Mucosa of rectum (tissue), 2 donors: Measurements from ENCODE around the gene STAP2.
A peak's percentile ranks its signal among the peaks of the same experiment; 100 is the strongest.
"Not testable (repeated sequence)": the region's sequence is repeated elsewhere in the genome, so short reads cannot be mapped to it uniquely, and the experiment has no call there.

Experiments
- H3K27ac ChIP-seq, 2 donors: one replicate each; pipeline ENCODE4 v1.7.0; 2013; ENCODE audit warnings: inconsistent platforms in 2 of 2, low read depth in 2 of 2, low read length in 2 of 2
- H3K27me3 ChIP-seq, 2 donors: one replicate each; pipeline ENCODE4 v1.7.0; 2013; ENCODE audit warnings: low read length in 2 of 2; ENCODE audit not compliant: control insufficient read depth in 2 of 2, insufficient read depth in 2 of 2
- H3K36me3 ChIP-seq, 2 donors: one replicate each; pipeline ENCODE4 v1.7.0; 2013; ENCODE audit warnings: low read length in 2 of 2; ENCODE audit not compliant: control insufficient read depth in 2 of 2, insufficient read depth in 2 of 2
- H3K4me1 ChIP-seq, 2 donors: one replicate each; pipeline ENCODE4 v1.7.0; 2013; ENCODE audit warnings: low read length in 2 of 2, mild to moderate bottlenecking in 1 of 2; ENCODE audit not compliant: control insufficient read depth in 2 of 2, insufficient read depth in 2 of 2
- H3K4me3 ChIP-seq, 2 donors: one replicate each; pipeline ENCODE4 v1.7.0; 2013; ENCODE audit warnings: low read length in 2 of 2
- H3K9ac ChIP-seq, 2 donors: one replicate each; pipeline ENCODE4 v1.7.0; 2013; ENCODE audit warnings: low read length in 2 of 2, low read depth in 1 of 2, mild to moderate bottlenecking in 1 of 2
- H3K9me3 ChIP-seq, 2 donors: one replicate each; pipeline ENCODE4 v1.7.0; 2013; ENCODE audit warnings: low read length in 2 of 2; ENCODE audit not compliant: control insufficient read depth in 2 of 2
- donor health status: healthy.
- donor health status: Normal muscosa, but diverticular disease.

STAP2 gene

GRCh38 chr19:4354897-4355296 lies 16.3 kb upstream of the STAP2 start:
- H3K9ac ChIP-seq, result no peak overlapping the region
- no peaks in the 10 kb centered on the region for H3K27me3 ChIP-seq
- no peaks in the 10 kb centered on the region for H3K9me3 ChIP-seq
- H3K4me3 ChIP-seq, result no peak overlapping the region
- H3K36me3 ChIP-seq, result peaks cover 12 to 23% of the 10 kb centered on the region in 2 donors
- H3K27ac ChIP-seq, result no peak overlapping the region
- H3K4me1 ChIP-seq, result no peaks in the 10 kb centered on the region

DNA sequence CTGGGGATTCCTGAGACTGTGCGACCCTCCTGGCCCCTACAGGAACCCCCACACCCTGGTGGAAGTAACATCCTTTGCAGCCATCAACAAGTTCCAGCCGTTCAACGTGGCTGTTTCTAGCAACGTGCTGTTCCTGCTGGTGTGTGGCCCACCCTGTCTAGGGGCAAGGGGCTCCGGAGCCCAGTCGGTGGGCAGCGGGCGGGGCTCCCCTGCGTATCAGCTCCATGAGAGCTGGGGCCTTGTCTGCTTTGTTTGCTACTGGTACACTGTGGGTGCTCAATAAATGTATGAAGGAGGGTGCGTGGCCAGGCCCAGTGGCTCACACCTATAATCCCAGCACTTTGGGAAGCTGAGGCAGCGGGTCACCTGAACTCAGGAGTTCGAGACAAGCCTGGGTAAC lies 15.7 kb upstream of the STAP2 start:
- Histone ChIP-seq H3K36me3 (peaks cover 7 to 18% of the 10 kb centered on the region in 2 donors), H3K27me3 (no peaks in the 10 kb centered on the region), H3K4me1 (no peaks in the 10 kb centered on the region), H3K9ac (no peak overlapping the region), H3K9me3 (no peaks in the 10 kb centered on the region), H3K4me3 (no peak overlapping the region), H3K27ac (no peak overlapping the region)

DNA sequence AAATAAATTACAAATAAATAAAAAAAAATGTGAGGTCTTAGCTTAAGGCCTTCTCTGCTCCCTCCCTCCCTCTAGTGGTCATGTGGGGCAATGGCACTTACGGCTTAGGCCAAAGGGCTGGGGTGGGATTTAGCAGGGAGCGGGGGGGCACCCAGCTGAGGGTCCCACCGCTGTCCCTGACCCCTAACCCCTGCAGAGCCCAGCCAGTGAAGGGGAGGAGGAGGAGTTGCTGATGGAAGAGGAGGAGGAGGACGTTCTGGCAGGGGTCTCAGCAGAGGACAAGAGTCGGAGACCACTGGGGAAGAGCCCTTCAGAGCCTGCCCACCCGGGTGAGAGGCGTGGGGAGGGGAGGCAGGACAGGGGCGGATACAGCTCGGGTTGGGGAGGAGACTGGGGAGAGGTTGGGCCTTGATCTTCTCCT lies 14.1 kb upstream of the STAP2 start:
- H3K9ac ChIP-seq, result no peak overlapping the region
- no peaks in the 10 kb centered on the region for H3K27me3 ChIP-seq
- H3K4me3 ChIP-seq, result no peak overlapping the region
- H3K27ac ChIP-seq, result no peak overlapping the region
- no peaks in the 10 kb centered on the region for H3K9me3 ChIP-seq
- H3K36me3 ChIP-seq, result peaks cover 0 to 14% of the 10 kb centered on the region in 2 donors
- H3K4me1 ChIP-seq, result no peaks in the 10 kb centered on the region

GRCh38 chr19:4350726-4351125 lies 12.1 kb upstream of the STAP2 start:
- no peaks in the 10 kb centered on the region for H3K27me3 ChIP-seq
- H3K4me3 ChIP-seq, result no peak overlapping the region
- H3K4me1 ChIP-seq, result no peaks in the 10 kb centered on the region
- peaks cover 3 to 22% of the 10 kb centered on the region in 2 donors for H3K36me3 ChIP-seq
- no peak overlapping the region for H3K27ac ChIP-seq
- no peaks in the 10 kb centered on the region for H3K9me3 ChIP-seq
- H3K9ac ChIP-seq, result no peak overlapping the region

- H3K36me3 ChIP-seq, result peaks cover 3 to 21% of the 10 kb centered on the region in 2 donors
- H3K9me3 ChIP-seq, result no peaks in the 10 kb centered on the region
- H3K4me3 ChIP-seq, result no peak overlapping the region
- no peak overlapping the region for H3K27ac ChIP-seq
- peaks cover 0 to 6% of the 10 kb centered on the region in 2 donors for H3K4me1 ChIP-seq
- no peak overlapping the region for H3K9ac ChIP-seq
- no peaks in the 10 kb centered on the region for H3K27me3 ChIP-seq
Observed at GRCh38 chr19:4350111-4350510, 11.5 kb upstream of the STAP2 start.

DNA sequence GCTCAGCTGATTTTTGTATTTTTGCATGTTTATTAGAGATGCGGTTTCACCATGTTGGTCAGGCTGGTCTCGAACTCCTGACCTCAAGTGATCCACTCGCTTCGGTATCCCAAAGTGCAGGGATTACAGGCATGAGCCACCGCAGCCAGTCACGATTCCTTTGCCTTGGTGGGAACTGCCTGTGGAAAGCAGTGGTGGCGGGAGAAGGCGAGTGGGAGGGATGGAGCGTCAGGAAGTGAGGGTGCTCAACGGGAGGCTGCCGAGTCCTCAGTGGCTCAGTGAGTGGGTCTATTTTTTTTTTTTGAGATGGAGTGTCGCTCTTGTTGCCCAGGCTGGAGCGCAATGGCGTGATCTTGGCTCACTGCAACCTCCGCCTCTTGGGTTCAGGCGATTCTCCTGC lies 10.6 kb upstream of the STAP2 start:
- H3K27me3 ChIP-seq, H3K4me3 ChIP-seq, H3K4me1 ChIP-seq, H3K9me3 ChIP-seq, H3K27ac ChIP-seq, H3K9ac ChIP-seq: not testable (repeated sequence)
- H3K36me3 ChIP-seq, result peaks cover 3 to 18% of the 10 kb centered on the region in 2 donors

GRCh38 chr19:4347521-4347920 lies 8.9 kb upstream of the STAP2 start:
- H3K9ac ChIP-seq, result no peak overlapping the region
- H3K9me3 ChIP-seq, result no peaks in the 10 kb centered on the region
- no peak overlapping the region for H3K4me3 ChIP-seq
- H3K27ac ChIP-seq, result no peak overlapping the region
- H3K27me3 ChIP-seq, result no peaks in the 10 kb centered on the region
- peaks cover 3 to 12% of the 10 kb centered on the region in 2 donors for H3K36me3 ChIP-seq
- H3K4me1 ChIP-seq, result peaks cover 5 to 15% of the 10 kb centered on the region in 2 donors

GRCh38 chr19:4346020-4346383 lies 7.4 kb upstream of the STAP2 start:
- Histone ChIP-seq H3K4me1 (peaks cover 10 to 21% of the 10 kb centered on the region in 2 donors), H3K9me3 (no peaks in the 10 kb centered on the region), H3K4me3 (no peak overlapping the region), H3K27me3 (no peaks in the 10 kb centered on the region), H3K27ac (no peak overlapping the region), H3K36me3 (peaks cover 3 to 12% of the 10 kb centered on the region in 2 donors), H3K9ac (no peak overlapping the region)

DNA sequence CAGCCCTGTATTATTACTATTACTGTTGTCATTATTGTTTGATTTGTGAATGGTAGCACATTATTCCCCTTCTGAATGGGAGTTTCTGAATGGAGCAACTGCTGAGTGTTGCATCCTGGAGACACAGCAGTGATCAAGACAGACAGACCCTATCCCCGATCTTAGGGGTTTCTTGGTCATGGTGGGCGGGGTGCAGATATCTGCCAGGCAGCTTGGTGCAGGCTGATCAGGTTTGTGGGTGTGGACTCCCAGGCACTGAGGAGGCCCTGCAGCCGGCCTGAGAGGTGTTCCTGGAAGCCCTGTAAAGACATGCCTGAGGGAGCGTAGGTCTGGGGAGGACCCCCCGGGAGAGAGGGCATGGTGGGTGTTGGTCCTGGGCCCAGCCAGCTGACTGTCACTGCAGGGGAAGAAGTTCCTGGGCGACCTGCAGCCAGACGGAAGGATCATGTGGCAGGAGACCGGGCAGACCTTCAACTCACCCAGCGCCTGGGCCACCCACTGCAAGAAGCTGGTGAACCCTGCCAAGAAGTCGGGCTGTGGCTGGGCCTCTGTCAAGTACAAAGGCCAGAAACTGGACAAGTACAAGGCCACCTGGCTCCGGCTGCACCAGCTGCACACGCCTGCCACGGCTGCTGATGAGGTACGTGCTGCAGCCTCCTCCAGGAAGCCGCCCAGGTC lies 6.9 kb upstream of the STAP2 start:
- H3K27ac ChIP-seq, result no peak overlapping the region
- H3K9ac ChIP-seq, result peak overlapping the region in 1 of 2 donors; percentile 20
- peak overlapping the region in 1 of 2 donors; percentile 34 for H3K4me3 ChIP-seq
- peaks cover 10 to 23% of the 10 kb centered on the region in 2 donors for H3K4me1 ChIP-seq
- no peaks in the 10 kb centered on the region for H3K27me3 ChIP-seq
- H3K9me3 ChIP-seq, result no peaks in the 10 kb centered on the region
- H3K36me3 ChIP-seq, result peaks cover 3 to 12% of the 10 kb centered on the region in 2 donors

DNA sequence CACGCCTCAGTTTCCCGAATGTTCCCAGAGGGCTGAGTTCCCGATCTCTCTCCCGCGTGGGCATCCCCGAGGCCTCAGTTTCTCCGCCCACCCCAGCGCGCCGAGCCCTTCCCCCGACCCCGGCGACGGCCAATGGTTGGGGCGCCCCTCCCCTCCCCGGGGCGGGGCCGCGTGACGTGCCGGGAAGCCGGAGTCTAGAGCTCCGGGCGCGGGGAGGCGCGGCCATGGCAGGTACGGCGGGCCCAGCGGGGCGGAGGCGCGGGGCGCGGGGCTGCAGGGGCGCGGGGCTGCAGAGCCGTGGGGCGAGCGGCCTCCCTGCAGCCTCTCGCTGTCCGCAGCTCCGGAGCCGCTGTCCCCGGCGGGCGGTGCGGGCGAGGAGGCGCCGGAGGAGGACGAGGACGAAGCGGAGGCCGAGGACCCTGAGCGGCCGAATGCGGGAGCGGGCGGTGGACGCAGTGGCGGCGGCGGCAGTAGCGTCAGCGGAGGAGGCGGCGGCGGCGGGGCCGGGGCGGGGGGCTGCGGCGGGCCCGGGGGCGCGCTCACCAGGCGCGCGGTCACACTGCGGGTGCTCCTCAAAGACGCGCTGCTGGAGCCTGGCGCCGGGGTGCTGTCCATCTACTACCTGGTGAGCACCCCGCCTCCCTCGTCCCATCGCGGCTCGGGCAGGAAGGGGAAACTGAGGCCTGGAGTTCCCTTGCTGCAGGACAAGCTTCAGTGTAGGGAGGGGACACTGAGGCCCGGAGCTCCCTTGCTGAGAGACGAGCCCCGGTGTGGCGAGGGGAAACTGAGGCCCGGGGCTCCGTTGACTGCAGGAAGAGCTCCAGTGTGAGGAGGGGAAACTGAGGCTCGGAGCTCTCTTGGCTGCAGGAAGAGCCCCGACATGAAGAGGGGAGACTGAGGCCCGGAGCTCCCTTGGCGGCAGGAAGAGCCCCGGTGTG lies 5.0 kb upstream of the STAP2 start, which contains the start of gene MPND:
Gene MPND (plus strand): TSS at position 193 of the 938 bp plus-strand sequence. CDS start 32 bp downstream, at position 225.
- Histone ChIP-seq H3K9ac (peak within 1 kb of the TSS; percentile 79 to 83), H3K36me3 (peaks cover 3 to 7% of the 10 kb centered on the region in 2 donors), H3K9me3 (no peaks in the 10 kb centered on the region), H3K27me3 (no peaks in the 10 kb centered on the region), H3K4me1 (peaks cover 19 to 32% of the 10 kb centered on the region in 2 donors), H3K27ac (peak within 1 kb of the TSS; percentile 98), H3K4me3 (peak within 1 kb of the TSS; percentile 91 to 97)
